Activated naive CD8-positive, alpha-beta T cell treated with anti-CD3 and anti-CD28 coated beads for 36 hours (primary cell): ENCODE data around the gene GJA10. TPM values are rescaled to one million over a fixed set of nuclear protein-coding genes. Genes with fewer than 3 reads are reported as not detected.

Experiments used
- DNase-seq: peaks from one replicate; pipeline ENCODE4 v3.0.0; 2021
- H3K27ac Mint-ChIP-seq: one replicate; pipeline ENCODE4 v1.8.0; 2022; ENCODE audit warnings: mild to moderate bottlenecking, moderate library complexity, mixed read lengths
- H3K27me3 Mint-ChIP-seq: one replicate; pipeline ENCODE4 v1.8.0; 2022; ENCODE audit warnings: mild to moderate bottlenecking, mixed read lengths
- H3K36me3 Mint-ChIP-seq: one replicate; pipeline ENCODE4 v1.8.0; 2021; ENCODE audit warnings: mild to moderate bottlenecking, mixed read lengths
- H3K4me1 Mint-ChIP-seq: one replicate; pipeline ENCODE4 v1.8.0; 2021; ENCODE audit warnings: mixed read lengths
- H3K4me3 Mint-ChIP-seq: one replicate; pipeline ENCODE4 v1.8.0; 2022; ENCODE audit warnings: mild to moderate bottlenecking, moderate library complexity, mixed read lengths
- H3K9me3 Mint-ChIP-seq: one replicate; pipeline ENCODE4 v1.8.0; 2022; ENCODE audit warnings: mixed read lengths
- total RNA-seq, 2 experiments: library from RNA; stranded (reverse); gene quantifications; one replicate each; pipeline ENCODE4 v1.2.3, GENCODE V29; 2021

The GJA10 gene
- total RNA-seq, 2 experiments from 2014 or later = not detected

DNA sequence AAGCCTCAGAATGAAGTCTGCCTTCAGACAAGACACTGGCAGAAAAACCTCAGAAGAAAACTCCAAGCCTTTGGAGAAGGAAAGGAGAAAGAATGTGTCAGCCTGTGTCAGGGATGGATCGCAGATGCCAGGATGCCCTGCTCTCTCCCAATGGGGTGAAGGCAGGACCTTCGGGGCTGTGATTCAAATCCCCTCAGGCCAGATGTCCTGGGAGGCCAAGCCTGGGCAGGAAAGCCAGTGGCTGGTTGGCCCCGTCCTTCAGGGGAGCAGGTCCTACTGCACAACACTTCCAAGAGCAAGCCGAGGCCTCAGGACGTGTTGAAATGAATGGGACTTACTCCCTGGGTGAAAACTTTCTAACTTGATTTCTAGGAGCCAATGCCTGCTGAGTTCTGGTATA, 36.5 kb downstream of the GJA10 start:
- H3K27ac Mint-ChIP-seq = no peak overlapping the region
- peaks cover 69% of the 10 kb centered on the region for H3K36me3 Mint-ChIP-seq
- peaks cover 72% of the 10 kb centered on the region for H3K4me1 Mint-ChIP-seq
- H3K9me3 Mint-ChIP-seq = peaks cover 2% of the 10 kb centered on the region
- H3K4me3 Mint-ChIP-seq = no peak overlapping the region
- no peaks in the 10 kb centered on the region for H3K27me3 Mint-ChIP-seq
- no peak for DNase-seq

DNA sequence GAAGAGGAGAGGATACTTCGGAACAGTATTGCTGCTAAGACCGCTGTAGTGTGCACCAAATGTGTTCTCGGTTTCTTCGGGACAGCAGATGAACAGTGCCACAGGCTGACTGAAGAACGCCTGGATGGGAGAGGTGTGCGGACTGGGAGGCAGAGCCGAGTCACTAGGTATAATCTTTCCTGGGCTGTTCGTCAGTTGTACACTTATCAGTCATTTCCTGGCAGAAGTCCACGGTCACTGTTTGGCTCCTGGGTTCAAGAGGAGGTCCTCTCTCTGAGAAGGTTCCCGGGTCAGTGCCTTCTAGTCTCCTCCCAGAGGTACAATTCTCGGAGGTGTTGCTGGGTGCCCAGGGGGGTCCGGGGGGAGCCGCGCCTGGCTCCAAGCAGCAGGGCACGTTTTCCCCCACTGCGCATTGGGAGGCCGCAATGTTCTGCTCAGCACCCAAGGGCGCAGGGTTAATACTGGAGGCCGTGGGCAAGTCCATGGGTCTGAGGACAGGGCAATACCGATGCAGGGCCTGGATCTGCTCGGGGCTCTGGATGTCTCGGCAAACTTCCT, 38.1 kb downstream of the GJA10 start:
- Mint-ChIP-seq H3K9me3 (peaks cover 2% of the 10 kb centered on the region), H3K4me3 (no peak overlapping the region), H3K4me1 (peaks cover 64% of the 10 kb centered on the region), H3K27me3 (no peaks in the 10 kb centered on the region), H3K36me3 (peaks cover 74% of the 10 kb centered on the region), H3K27ac (peak overlapping the region; percentile 75)
- DNase-seq = no peak

DNA sequence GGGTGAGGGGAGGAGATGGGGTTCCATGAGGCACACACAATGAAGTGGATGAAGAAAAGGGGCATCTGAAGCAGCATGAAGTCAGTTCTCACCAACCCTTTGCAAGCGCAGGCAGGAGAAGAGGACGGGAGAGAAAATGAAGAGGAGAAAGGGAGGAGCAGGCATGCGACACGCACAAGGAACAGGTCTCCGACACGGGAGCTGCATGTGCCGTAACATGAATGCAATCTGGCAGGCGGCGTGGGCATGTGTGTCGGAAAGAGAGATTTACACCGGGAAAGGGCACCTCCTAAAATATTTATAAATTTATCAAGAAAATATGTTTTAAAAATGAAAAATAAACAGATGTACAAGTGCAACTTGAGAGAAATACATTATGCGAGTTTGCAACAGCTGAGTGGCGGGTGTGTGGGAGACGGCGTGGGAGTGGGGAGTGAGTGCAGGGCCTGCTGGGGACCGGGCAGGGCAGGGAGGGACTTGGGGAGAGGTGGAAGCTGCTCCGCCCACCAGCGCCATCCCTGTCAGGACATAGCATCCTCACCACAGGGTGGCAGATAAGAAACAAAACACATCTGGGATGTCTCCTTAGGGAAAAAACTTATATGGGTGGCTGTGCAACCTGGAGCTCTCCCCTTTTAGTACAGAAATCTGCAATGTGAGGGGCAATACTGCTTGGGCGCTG, 40.6 kb downstream of the GJA10 start:
- H3K4me3 Mint-ChIP-seq = no peak overlapping the region
- no peaks in the 10 kb centered on the region for H3K9me3 Mint-ChIP-seq
- H3K27me3 Mint-ChIP-seq = no peaks in the 10 kb centered on the region
- peaks cover 54% of the 10 kb centered on the region for H3K4me1 Mint-ChIP-seq
- peak overlapping the region; percentile 57 for H3K27ac Mint-ChIP-seq
- DNase-seq = no peak
- peaks cover 66% of the 10 kb centered on the region for H3K36me3 Mint-ChIP-seq

DNA sequence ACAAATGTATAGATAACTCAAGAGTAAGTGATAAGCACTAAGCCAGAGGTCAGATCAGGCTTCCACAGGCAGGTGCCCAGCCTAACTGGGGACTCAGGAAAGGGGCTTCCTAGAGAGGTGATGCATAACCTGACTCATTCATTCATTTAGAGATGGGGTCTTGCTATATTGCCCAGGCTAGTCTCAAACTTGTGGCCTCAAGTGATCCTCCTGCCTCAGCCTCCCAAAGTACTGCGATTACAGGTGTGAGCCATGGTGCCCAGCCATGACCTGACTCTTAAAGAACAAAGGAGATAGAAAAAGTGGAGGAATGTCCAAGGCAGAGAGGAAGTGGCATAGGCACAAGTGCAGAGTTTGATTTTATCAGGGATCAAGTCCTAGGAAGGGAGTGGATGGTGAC, 41.9 kb downstream of the GJA10 start:
- DNase-seq = no peak
- Mint-ChIP-seq H3K36me3 (peaks cover 64% of the 10 kb centered on the region), H3K27ac (peak overlapping the region; percentile 58), H3K4me1 (peaks cover 58% of the 10 kb centered on the region), H3K27me3 (no peaks in the 10 kb centered on the region), H3K9me3 (no peaks in the 10 kb centered on the region), H3K4me3 (no peak overlapping the region)

DNA sequence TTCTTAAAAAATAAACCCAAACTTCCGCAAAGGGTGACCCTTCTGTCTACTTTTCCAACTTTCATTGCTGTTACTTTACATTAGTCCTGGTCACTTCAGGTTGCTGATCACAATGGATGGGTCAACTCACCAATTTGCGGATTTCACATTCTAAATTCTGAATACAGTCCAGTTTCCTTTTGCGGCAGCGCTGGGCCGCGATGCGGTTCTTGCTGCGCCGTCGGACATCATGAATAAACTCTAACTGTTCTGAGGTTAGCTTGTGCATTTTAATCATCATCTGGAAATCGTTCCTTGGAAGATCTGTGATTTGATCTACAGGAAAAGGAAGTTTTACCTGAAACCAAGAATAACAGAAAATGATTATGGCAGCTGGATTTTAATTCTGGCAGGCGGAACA, 43.7 kb downstream of the GJA10 start:
- Mint-ChIP-seq H3K4me1 (peaks cover 64% of the 10 kb centered on the region), H3K36me3 (peaks cover 68% of the 10 kb centered on the region), H3K27me3 (no peaks in the 10 kb centered on the region)

DNA sequence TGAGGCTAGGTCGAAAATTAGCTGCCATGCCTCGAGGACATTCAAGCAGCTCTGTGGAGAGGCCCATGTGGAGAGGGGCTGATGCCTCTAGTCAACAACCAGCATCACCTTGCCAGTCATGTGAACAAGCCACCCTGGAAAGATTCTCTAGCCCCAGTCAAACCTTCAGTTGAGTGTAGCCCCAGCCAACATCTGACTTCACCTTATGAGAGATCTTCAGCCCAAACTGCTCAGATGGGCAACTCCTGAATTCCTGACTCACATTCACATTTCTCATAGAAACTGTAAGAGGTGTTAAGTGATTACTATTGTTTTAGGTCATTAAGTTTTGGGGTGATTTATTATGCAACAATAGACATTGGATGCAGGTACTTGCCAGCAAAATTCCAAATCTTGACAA, 44.9 kb downstream of the GJA10 start:
- Mint-ChIP-seq H3K4me1 (peaks cover 66% of the 10 kb centered on the region), H3K9me3 (no peaks in the 10 kb centered on the region), H3K36me3 (peaks cover 69% of the 10 kb centered on the region), H3K27me3 (no peaks in the 10 kb centered on the region), H3K4me3 (no peak overlapping the region), H3K27ac (peak overlapping the region; percentile 52)
- DNase-seq = no peak

More for the DNA sequence above, 43.7 kb downstream of the GJA10 start:
- Mint-ChIP-seq H3K4me3 (no peak overlapping the region), H3K27ac (peak overlapping the region; percentile 48), H3K9me3 (no peaks in the 10 kb centered on the region)
- no peak for DNase-seq

DNA sequence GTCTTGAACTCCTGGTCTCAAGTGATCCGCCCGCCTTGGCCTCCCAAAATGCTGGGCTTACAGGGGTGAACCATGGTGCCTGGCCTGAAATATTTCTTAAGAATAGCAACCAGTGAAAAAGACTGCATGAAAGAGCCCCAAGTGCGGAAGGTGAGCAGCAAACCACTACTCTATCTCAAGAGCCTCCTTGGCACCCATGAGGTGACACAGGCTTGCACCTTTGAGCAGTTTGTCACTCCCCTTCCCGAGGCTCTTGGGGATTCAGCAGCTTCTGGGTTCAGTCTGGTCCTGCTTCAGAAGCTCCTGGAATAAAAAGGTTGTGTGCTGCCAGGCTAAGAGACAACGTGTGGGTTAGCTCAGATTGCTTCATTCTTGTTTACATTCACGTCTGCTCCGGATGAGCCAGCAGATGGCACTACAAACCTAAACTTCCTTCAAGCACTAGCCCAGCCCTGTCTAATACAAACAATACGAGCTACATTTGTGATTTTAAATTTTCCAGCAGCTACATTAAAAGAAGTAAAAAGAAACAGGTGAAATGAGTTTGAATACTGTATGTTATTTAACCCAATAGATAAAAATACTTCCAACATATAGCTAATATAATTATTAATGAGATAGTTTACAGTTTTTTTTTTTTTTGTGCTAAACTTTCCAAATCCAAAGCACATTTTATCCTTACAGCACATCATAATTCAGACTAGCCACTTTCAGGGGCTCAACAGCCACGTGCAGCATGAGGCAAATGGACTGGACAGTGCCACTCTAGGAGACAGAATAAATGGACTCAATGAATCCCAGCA, 46.2 kb downstream of the GJA10 start:
- DNase-seq = peak; percentile 48
- Mint-ChIP-seq H3K4me3 (no peak overlapping the region), H3K27ac (peak overlapping the region; percentile 75), H3K27me3 (no peaks in the 10 kb centered on the region), H3K9me3 (no peaks in the 10 kb centered on the region), H3K36me3 (peaks cover 73% of the 10 kb centered on the region), H3K4me1 (peaks cover 73% of the 10 kb centered on the region)

DNA sequence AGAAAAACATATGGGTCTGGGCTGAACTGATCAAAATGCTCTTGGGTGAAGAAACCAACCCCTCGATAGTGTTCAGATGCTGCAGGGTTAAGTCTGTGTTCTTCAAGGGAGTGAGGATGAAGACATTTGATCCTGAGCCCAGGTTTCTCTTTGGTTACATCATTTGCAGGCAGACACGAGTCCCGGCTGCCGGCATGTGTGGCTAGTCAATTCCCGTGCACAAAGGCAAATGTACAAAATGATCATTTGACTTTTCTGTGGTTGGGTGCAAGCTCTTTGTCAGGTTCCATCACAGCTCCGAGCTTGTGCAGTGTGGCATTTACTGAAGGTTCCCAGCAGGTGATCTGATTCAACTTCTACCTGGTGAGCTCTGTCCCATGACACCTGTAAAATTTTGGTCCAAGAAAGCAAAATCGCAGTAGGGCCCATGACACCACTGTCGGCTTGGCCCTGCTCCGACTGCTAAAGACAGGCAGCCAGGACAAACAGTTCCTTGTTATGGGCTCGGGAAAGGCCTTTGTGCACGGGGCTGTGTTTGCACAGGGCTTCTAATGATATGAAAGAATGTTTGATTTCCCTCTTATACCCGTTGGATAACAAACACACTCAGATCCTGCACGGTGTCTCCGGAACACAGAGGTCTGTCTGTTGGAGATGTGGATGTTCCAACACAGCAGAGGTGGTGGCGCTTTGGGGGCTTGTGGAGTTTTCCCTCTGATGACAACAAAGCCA, 46.9 kb downstream of the GJA10 start:
- no peaks in the 10 kb centered on the region for H3K9me3 Mint-ChIP-seq
- H3K36me3 Mint-ChIP-seq = peaks cover 74% of the 10 kb centered on the region
- peak overlapping the region; percentile 62 for H3K27ac Mint-ChIP-seq
- H3K4me1 Mint-ChIP-seq = peaks cover 80% of the 10 kb centered on the region
- no peak for DNase-seq
- no peaks in the 10 kb centered on the region for H3K27me3 Mint-ChIP-seq
- no peak overlapping the region for H3K4me3 Mint-ChIP-seq

DNA sequence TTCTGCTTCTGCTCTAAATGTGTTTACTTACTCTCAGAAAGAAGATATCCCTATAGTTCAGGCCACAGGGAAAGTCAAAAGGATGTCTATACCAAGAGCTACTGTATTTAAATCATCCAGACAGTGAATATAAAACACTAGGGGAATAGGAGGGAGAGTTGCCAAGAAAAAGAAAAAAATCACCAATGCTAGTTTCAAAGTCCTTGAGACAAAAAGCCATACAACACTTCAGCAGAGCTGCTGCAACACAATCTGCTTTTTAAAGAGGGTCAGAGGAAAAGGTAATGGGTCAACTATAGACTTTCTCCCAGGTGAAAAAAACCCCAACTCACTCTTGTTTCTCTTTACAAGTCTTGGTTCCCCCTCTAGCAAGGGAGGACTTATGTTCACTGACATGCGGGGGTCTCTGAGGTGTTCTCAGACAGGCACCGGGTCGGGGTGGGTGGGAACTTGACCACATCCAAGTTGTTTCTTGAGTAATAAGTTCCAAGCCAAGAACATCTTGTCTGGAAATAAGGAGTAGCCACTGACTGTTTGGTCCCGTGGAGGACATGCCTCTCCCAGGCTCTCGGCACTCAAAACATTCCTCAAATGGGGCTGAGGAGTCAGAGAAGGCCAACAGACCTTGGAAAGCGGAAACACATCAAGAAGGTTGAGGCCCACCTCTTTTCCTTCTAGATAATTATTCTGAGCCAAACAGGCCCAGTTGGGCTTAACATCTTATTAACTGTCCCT, 47.7 kb downstream of the GJA10 start:
- H3K36me3 Mint-ChIP-seq = peaks cover 73% of the 10 kb centered on the region
- DNase-seq = no peak
- no peaks in the 10 kb centered on the region for H3K27me3 Mint-ChIP-seq
- H3K9me3 Mint-ChIP-seq = no peaks in the 10 kb centered on the region
- peaks cover 81% of the 10 kb centered on the region for H3K4me1 Mint-ChIP-seq
- H3K27ac Mint-ChIP-seq = peak overlapping the region; percentile 62
- no peak overlapping the region for H3K4me3 Mint-ChIP-seq

DNA sequence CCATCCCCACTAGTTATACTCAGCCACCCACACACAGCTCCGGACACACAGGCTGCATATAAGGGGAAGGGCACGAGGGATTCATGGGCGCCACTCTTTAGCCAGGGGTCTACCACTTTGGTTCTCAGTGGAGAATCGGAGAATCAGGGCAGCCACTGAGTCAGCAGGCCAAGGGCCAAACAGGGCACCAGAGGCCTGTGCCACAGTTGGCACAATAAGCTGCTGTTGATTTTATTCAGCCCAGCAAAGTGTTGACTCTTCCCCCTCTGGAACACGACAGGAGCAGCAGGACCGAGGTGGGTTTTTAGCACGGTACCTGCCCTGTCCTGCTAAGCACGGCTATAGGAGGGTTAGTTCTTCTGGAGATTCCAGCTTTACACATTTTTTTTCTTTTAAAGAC, 48.3 kb downstream of the GJA10 start:
- Mint-ChIP-seq H3K4me3 (no peak overlapping the region), H3K36me3 (peaks cover 77% of the 10 kb centered on the region), H3K27ac (peak overlapping the region; percentile 62)

DNA sequence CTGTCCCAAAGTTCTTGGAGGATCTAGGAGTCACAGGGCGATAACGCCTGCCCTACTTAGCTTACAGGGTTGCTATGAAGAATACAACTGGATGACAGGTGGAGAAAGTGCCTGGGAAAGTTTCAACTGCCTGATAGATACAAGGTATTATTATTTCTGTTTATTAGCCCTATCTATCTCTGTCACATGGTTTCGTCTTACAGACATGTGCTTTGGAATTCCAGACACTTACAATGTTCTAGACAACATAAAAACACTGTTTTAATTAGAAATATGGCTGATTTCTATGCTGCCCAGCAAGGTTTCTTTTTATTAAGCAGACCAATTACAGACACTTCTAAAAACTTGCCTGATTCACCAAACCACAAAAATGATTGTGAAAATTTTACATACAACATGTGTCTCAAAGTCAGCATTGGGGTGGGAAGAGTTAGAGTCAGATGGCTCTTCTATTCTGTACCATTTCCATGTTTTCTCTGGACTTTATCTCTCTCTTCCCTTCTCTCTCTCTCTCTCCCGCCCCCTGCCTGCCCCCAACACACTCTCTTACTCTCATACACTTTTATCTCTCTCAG, 50.0 kb downstream of the GJA10 start:
- peaks cover 80% of the 10 kb centered on the region for H3K4me1 Mint-ChIP-seq
- no peak overlapping the region for H3K4me3 Mint-ChIP-seq
- no peak for DNase-seq
- H3K9me3 Mint-ChIP-seq = no peaks in the 10 kb centered on the region
- H3K36me3 Mint-ChIP-seq = peaks cover 75% of the 10 kb centered on the region
- H3K27me3 Mint-ChIP-seq = no peaks in the 10 kb centered on the region
- peak overlapping the region; percentile 84 for H3K27ac Mint-ChIP-seq

More for the DNA sequence above, 48.3 kb downstream of the GJA10 start:
- no peaks in the 10 kb centered on the region for H3K27me3 Mint-ChIP-seq
- DNase-seq = no peak
- no peaks in the 10 kb centered on the region for H3K9me3 Mint-ChIP-seq
- peaks cover 85% of the 10 kb centered on the region for H3K4me1 Mint-ChIP-seq

DNA sequence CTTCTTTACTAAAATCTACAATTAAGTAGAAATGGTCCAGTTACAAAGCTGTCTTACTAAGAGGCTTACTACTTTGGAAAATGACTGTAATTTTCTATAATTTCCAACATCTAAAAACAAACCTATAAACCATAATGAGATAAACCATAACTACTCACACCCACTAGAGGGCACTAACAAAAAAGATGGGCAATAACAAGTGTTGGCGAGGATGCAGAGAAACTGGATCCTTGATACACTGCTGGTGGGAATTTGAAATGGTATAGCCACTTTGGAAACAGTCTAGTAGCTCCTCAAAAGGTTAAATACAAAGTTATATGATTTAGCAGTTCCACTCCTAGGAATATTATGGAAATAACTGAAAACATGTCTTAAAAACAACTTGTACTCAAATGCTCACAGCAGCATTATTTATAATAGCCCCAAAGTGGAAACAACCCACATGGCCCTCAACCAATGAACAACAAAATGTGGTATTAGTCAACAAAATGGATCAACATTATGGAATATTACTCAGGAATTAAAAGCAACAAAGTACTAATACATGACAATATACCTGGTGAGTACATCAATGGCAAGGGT, 50.6 kb downstream of the GJA10 start:
- Mint-ChIP-seq H3K4me1 (peaks cover 83% of the 10 kb centered on the region), H3K27me3 (no peaks in the 10 kb centered on the region), H3K27ac (peak overlapping the region; percentile 84), H3K4me3 (no peak overlapping the region), H3K36me3 (peaks cover 80% of the 10 kb centered on the region), H3K9me3 (no peaks in the 10 kb centered on the region)
- DNase-seq = no peak
